ENCODE data around the gene GGN.
"Not testable (repeated sequence)": the region's sequence is repeated elsewhere in the genome, so short reads cannot be mapped to it uniquely, and the experiment has no call there.

GGN gene

DNA sequence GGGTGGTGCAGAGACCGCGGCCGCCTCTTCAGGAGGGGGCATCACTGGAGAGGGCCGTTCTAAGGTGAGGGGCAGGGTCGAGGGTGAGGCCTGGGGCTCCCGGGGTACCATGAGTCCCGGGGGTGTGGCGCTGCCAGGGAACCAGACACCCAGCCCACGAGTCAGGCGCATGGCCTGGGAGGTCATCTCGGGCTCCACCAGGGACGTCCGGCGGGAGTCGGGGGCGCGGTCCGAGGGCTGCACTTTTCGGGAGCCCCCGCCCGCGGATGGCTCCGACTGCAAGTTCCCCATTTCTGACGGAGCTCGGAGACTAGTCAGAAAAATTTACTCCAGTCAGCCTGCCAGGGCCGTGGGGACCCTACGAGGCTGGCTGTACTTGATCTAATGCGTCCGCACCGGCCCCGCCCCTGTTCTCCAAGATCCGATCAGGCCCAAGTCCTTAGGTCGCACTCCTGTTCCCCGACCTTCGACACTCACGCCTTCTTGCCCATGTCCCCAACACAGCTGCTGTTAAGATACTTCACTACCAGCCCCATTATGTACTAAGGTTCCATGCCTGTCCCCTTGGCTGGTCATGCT is 774 bp downstream of the GGN start:
- DNase-seq (ENCODE audit: low read depth in 2 of 2): no peak

DNA sequence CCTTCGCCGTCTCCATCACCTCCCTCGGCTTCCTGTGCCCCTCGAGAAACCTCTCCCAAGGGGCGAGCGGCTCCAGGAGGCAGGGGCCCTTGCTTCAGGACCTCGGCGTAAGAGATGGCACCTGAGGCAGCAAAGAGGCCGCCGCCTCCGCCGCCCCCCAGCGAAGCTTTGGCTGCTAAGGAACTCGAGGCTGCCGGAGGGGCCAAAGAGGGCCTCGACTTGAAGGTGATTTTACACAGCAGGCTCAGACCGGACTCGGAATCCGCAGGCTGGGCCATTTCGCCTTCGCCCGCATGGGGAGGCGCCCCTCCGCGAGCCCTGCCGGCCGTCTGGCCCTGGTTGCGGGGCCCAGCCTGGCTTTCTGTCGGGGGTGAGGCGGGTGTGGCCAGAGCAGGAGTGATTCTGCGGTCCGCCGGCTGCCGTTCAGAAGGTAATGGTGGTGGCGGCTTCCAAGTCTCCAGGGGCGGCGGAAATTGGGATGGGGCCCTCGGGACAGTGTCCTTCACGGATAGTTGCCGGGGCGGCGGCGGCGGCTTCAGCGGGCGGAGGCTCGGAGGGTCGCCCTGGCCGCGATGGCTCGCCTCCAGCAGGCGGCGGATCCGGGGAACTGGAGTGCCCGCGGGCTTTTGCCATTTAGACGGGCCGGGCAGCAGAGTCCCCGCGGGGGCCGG is 1.4 kb downstream of the GGN start:
- no peak for DNase-seq (ENCODE audit: low read depth in 2 of 2)

DNA sequence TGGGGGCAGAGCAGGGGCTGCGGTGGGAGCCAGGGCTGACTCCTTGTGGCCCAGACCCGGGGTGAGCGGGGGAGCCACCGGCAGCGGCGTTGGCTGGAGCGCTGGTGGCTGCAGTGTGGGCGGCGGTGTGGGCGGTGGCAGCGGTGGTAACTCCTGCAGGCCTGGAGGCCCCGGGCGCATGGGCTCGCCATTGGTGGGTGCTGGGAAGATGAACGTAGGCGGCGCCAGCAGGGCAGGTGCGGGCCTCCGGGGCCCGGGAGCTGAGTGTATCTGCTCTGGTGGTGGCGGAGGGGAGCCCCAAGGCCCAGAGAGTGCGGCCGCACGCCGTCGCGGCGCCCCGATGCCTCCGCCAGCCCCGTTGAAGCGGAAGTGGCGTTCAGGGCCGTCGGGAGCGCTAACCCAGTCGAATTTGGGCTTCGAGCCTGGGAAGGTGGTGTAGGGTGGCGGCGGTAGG is 2.0 kb downstream of the GGN start:
- DNase-seq (ENCODE audit: low read depth in 2 of 2): no peak

DNA sequence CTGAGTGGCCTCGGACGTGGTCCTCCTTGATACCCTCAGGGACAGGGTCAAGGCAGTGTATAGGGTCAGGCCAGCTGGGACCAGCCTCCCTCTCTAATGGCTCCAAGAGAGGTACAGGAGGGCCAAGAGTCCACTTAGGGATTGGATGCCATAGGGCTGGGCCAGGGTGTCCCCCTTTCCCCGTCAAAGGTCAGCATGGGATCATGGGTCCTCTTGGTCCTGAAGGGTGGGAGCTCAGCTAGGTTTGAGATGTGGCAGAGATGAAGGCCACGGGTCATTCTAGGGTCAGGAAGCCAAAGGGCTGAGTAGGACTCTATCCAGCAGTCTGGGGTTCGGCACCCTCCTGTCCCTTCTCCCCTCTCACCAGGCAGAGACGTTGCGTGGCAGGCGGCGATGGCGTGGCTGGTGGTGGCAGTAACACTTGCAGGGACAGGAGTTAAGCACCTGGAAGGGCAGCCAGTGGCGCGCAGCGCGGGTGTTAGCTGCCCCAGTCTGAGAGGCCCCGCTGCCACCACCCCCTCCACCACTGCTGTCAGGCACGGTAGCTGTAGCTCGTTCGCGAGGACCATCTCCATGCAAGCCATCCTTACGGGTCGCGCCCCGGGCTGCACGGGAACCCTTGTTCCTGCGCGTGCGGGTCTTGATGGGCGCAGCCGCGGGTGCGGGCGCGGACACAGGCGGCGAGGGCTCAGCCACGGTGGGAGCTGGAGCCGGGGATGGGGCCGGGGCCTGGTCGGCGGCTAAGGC is 2.6 kb downstream of the GGN start:
- no peak for DNase-seq (ENCODE audit: low read depth in 2 of 2)

DNA sequence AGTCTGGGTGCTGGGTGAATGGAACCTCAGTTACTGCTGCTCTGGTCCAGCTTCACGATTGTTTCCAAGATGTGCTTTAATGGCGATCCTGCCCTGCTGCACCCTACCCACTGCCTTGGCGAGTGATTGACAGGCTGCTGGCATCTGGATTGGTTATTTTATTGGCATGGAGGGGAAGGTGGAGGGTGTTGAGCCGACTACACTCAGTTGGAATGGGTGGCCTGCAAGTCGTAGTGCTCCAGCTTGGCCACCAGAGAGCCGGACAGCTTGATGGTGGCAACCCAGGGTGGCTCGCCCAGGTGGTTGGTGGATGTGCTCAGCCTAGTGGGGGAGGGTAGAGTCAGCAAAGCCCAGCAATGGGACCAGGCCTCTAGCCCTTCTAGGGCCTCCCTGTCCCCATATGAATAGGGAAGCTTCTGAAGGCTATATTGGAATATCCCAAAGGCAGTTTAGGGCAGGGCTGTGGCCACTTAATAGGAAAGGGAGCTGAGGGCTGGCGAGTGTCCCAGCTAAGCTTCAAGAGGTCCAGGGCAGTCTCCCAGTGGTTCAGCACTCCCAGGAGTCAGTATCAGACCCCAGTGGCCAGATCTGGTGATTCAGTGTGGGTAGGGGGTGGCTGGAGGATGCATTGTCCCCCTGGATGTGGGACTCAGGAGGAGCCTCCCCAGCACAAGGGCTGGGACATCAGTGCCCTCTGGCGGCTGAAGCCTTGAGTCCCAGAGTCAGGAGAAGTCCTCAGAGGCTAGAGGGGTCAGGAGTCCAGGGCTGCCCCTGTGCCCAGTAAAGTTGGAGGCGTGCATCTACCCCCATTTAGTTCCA is 3.4 kb downstream of the GGN start:
- DNase-seq (ENCODE audit: low read depth in 2 of 2): no peak

DNA sequence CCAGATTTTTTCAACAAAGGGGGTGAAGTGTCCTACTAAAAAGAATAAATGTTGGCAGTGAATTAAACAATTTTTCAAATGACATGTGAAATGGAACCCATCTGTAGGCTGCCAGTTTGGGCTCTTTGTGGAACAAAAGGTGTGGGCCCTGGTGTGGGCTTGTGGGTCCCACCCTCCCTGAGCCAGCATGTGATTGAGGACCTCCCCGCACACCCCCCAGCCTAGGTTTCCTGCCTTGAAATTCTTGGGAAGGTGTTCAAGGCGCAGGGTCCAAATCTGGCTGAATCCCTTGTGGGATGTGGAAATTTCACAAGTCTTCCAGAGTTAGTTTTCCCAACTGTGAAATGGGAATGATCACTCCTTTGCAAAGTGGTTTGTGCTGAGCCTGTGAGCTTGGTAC is 4.1 kb downstream of the GGN start:
- DNase-seq (ENCODE audit: low read depth in 2 of 2): no peak

DNA sequence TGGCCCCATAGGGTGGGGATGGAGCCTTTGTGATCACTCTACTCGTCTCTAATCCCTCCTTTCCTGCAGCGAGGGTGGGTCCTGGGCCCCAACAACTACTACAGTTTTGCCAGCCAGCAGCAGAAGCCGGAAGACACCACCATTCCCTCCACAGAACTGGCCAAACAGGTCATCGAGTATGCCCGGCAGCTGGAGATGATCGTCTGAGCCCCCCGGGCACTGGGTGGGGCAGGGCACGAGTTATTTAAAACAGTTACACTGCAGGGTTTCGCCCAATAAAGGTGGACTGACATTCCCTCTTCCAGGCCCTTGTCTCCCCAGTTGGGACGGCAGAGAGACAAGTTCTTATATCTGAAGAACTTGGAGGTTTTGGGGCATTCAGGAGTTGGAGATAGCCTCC is 4.7 kb downstream of the GGN start:
- no peak for DNase-seq (ENCODE audit: low read depth in 2 of 2)

DNA sequence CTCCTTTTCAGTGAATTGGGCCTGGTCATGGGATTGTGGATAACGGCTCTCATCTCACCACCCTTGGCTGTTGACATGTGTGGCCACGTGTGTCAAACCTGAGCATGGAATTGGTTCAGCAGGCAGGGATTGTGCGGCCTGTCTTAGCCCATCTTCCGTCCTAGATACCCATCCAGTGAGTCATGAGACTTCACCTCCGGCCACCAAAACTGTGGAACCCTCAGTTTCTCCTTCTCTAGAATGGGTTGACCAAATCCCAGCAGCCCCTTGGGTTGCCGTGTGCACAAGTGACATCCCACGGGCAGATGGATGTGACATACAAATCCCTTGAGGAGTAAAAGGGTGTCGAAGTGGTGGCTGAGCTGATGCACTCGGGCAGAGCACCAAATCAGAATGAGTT is 6.7 kb downstream of the GGN start:
- DNase-seq (ENCODE audit: low read depth in 2 of 2): no peak

DNA sequence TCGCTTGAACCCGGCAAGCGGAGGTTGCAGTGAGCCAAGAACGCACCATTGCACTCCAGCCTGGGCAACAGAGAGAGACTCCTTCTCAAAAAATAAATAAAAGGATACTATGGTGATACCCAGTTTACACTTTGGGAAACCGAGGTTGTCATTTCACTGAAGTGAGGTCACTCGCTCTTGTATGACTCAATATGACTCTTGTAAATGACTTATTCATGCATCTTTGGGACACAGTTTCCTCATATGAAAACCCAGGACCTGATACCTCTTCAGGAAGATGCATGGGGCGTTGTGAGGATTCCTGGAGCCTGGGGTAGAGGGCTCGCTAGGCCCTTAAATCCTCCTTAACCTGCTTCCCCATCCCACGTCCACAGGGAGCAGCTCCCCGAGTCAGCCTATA is 9.0 kb downstream of the GGN start:
- no peak for DNase-seq (ENCODE audit: low read depth in 2 of 2)

DNA sequence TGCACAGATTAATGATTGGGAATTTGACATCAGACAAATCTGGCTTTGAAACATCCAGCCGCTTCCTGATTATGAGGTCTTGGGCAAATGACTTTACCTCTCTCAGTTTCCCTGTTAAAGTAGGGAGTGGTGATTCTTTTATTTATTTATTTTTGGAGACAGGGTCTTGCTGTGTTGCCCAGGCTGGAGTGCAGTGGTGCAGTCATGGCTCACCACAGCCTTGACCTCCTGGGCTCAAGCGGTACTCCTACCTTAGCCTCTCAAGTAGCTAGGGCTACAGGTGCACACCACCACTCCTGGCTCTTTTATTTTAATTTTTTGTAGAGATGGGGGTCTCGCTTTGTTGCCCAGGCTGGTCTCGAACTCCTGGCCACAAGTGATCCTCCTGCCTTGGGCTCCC is 10.8 kb downstream of the GGN start:
- DNase-seq (ENCODE audit: low read depth in 2 of 2): no peak

DNA sequence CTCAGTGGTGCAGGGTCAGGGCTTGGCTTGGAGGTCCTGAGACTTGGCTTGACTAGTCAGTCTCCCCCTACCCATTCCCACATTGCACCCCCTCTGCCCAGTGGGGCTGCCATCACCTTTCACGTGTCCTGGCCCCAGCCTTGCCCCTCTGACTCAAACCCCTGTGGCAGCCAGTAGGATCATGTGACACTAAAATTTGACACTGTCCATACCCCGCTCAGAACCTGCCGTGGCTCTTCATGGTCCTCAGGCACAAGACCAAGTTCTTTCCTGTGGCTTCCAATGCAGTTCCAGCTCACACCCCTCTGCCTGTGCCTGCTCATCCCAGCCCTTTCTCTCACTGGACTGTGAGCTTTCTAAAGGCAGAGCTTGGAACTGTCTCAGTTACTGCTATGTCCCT is 11.3 kb downstream of the GGN start:
- DNase-seq (ENCODE audit: low read depth in 2 of 2): no peak

DNA sequence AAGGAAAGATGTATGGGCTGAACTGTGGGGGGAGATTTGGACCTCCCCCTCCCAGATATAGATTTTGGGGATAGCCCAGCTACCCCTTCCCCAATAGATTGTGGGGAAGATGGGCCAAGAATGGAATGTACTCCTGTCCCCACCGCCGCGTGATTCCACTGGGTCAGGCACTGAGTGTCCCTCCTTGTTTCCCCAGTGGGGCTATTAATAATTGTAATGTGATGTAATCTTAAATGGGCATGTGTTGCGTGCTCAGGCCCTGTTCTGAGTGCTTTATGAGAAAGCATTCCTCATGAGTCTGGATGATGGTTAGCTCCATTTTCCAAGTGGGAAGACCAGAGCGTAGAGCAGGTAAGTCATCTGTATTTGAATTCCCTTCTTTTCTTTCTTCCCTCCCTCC is 12.1 kb downstream of the GGN start:
- DNase-seq (ENCODE audit: low read depth in 2 of 2): no peak

DNA sequence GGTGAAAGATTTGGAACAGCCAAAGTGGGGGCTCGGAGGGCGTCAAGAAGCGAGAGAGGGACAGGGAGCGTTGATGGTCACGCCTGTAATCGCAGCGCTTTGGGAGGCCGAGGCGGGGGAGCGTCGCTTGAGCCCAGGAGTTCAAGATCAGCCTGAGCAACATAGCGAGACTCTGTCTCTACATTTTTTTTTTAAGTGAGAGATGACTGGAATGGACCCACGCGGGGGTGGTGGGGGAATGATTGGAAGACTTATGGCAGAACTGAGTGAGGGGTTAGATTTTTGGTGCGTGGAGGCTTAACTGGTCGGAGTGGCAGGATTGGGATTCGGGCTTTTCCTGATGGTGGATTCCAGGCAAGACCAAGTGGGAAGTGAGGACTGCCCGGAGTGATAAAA is 12.7 kb downstream of the GGN start:
- no peak for DNase-seq (ENCODE audit: low read depth in 2 of 2)

DNA sequence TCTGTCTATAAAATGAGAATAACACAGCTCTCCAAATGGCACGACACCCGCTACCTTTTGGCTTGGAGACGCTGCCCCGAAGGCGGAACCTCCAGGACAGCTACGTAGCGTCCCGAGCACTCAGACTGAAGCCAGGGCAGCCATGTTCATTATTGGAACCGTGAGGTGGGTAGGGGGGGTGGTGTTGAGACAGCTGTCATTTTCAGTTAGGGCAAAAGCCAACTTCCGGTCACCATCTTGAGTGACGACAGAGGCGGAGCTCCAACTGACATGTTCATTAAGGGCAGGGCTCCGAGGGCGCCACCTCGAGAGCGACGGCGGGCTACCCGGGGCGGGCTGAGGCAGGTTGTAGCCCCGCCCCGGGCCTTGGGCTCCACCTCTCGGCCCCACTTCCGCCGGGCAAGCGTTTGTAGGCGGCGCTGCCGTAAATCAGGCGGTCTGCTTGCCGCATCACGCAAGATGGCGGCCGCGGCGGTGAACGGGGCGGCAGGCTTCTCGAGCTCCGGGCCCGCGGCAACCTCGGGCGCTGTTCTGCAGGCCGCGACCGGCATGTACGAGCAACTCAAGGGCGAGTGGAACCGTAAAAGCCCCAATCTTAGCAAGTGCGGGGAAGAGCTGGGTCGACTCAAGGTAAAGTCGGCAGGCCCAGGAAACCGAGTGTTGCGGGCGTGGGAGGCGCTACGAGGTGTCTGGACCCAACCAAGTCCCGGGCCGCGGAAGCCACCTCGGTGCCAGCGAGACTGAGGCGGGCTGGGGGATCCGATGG is 13.3 kb downstream of the GGN start, which contains the start of gene PSMD8:
Gene PSMD8, plus strand, starts transcription at position 240 of the 766 bp plus-strand sequence. Its CDS starts 31 bp downstream, at position 271.
- peak; percentile 98 for DNase-seq (ENCODE audit: low read depth in 2 of 2)

DNA sequence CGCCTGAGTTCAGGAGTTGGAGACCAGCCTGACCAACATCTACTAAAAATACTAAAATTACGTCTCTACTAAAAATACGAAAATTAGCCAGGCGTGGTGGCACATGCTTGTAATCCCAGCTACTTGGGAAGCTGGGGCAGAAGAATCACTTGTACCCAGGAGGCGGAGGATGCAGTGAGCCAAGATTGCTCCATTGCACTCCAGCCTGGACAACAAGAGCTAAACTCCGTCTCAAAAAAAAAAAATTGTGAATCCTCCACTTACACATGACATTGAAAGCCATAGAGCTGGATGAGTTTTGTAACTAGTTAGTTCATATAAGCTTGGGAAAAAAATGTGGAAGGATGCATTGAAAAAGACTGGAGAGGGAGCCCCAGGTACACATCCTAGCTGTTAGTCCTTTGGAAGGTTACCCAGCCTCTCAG is 13.9 kb downstream of the GGN start:
- DNase-seq (ENCODE audit: low read depth in 2 of 2): no peak

DNA sequence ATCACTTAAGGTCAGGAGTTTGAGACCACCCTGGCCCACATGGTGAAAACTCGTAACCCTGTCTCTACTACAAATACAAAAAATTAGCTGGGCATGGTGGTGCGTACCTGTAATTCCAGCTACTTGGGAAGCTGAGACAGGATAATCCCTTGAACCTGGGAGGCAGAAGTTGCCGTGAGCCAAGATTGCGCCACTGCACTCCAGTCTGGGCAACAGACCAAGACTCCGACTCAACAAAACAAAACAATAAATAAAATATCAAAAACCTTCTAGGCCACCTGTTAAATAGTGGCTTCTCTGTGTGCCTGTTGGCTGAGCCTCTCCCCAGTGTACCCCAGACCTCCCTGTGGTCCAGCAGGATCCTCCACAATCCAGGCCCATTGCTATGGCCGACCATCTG is 16.8 kb downstream of the GGN start:
- no peak for DNase-seq (ENCODE audit: low read depth in 2 of 2)

DNA sequence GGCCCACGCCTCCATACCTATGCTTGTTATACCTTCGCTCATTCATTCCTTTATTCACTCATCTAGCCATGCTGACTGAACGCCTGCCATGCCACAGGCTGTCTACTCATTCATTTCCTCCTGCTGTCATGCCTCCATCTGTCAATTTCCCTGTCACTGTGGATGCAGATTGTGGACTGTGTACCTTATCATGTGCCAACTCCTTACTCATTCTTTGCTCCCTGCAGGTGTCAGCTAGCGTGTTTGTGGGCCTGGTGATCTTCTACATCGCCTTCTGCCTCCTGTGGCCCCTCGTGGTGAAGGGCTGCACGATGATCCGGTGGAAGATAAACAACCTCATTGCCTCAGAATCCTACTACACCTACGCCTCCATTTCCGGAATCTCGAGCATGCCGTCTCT is 17.5 kb downstream of the GGN start:
- no peak for DNase-seq (ENCODE audit: low read depth in 2 of 2)

DNA sequence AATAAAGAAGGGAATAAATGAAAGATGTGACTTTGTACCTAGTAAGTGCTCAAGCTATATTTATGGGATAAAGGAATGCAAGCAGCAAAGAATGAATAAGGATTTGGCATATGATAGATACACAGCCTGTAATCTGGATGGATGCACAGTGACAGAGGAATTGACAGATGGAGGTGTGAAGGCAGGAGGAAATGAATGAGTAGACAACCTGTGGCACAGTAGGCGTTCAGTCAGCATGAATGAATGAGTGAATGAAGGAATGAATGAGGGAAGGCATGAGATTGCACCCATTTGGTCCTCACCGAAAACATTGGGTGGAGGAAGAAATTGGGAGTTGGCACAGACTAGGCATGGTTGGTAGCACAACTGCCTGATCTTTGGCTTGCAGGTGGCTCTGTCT is 18.2 kb downstream of the GGN start:
- DNase-seq (ENCODE audit: low read depth in 2 of 2): no peak

DNA sequence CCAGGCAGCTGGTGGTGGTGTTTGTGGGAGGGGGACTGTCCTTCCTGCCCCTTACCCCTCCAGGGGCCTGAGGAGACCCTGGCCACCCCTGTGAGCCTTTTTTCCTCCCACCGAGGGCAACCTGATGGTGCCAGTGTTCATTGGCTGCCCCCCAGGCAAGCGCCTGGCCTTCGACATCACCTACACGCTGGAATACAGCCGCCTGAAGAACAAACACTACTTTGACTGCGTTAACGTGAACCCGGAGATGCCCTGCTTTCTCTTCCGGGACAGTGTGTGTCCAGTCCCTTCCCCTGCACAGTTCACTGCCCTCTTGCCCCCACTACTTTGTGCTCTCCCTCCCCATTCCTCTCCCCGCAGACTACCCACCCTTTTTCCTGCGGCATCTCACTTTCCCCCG is 20.8 kb downstream of the GGN start:
- no peak for DNase-seq (ENCODE audit: low read depth in 2 of 2)

DNA sequence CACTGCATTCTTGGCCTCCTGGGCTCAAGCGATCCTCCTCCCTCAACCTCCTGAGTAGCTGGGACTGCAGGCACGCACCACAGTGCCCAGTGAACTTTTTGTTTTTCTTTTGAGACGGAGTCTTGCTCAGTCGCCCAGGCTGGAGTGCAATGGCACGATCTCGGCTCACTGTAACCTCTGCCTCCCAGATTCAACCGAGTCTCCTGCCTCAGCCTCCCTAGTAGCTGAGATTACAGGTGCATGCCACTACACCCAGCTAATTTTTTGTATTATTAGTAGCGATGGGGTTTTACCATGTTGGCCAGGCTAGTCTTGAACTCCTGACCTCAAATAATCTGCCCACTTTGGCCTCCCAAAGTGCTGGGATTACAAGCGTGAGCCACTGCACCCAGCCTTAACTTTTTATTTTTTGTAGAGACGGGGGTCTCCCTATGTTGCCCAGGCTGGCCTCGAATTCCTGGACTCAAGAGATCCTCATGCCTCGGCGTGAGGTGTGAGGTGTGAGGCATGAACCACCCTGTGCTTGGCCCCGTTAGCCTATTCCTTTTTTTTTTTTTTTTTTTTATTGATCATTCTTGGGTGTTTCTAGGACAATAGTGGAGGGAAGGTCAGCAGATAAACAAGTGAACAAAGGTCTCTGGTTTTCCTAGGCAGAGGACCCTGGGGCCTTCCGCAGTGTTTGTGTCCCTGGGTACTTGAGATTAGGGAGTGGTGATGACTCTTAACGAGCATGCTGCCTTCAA is 24.7 kb downstream of the GGN start:
- not testable (repeated sequence) for DNase-seq (ENCODE audit: low read depth in 2 of 2)
